HuH-7 (cell line): ENCODE results near the gene RGL4.
"Not testable (repeated sequence)": the region's sequence is repeated elsewhere in the genome, so short reads cannot be mapped to it uniquely, and the experiment has no call there.

ENCODE experiments used
- DNase-seq: peaks from one replicate; pipeline ENCODE4 v3.0.0; 2011; ENCODE audit warnings: low spot score

RGL4 gene

GRCh38 chr22:23698673-23699235 lies 7.9 kb downstream of the RGL4 start:
- DNase-seq = no peak

- no peak for DNase-seq
Observed at GRCh38 chr22:23700706-23701105, 9.9 kb downstream of the RGL4 start.

DNA sequence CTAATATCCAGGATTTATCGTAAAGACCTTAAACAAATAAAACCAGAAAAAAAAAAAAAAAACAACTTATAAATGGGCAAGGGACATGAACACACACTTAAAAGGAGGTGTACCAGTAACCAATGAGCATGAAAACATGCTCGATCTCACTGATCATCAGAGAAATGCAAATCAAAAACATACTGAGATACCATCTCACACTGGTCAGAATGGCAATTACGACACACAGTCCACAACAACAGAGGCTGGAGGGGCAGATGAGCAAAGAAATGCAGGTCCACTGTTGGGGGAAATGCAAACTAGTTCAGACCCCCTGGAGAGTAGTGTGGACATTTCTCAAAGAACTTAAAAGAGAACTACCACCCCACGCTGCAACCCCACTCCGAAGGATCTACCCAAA lies 13.2 kb downstream of the RGL4 start:
- no peak for DNase-seq

DNA sequence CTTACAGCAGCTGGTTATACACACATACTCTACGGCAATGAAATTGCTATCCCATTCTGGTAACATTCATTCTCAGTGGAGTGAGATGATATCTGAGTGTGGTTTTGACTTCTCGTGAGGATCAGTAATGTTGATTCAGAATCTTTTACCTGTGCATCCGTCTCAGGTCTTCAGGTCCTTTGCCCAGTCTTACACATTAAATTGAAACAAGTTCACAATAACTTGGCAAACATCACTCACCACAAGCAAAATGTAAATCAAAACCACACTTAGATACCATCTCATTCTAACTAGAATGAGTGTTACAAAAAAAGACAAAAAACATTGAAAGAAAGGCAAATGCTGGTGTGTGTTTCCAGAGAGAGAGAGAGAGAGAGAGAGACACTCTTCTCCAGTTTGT lies 14.0 kb downstream of the RGL4 start:
- DNase-seq = no peak

DNA sequence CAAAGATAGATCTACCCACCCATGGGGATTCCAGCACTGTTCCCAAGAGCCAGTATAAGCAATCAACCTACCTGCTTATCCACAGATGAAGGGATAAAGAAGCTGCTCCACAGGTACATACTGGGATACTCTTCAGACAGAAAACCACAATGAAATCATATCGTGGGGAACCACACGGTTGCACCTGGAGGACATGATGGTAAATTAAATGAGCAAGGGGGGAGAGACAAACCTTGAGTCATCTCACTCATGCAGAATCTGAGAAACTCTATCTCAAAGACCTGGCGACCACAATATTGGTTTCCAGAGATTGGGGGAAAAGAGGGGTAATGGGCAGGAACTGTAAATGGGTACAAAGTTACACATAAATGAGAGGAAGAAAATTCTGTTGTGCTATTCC lies 14.5 kb downstream of the RGL4 start:
- no peak for DNase-seq

- DNase-seq = no peak
Observed at GRCh38 chr22:23708270-23708669, 17.5 kb downstream of the RGL4 start.

DNA sequence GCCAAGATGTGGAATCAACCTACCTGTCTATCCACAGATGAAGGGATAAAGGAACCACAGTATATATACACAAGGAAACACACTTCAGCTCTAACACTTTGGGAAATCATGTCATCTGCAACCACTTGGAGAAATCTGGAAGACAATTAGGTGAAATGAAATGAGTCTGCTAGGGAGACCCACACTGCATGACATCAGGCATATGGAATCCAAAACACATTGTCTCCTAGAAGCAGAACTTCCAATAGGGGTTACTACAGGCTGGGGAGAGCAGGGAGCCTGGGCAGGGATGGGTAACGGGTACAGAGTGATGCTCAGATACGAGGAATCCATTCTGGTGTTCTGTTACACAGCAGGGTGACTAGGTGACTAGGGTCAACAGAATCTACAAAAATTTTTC lies 18.3 kb downstream of the RGL4 start:
- DNase-seq = no peak

DNA sequence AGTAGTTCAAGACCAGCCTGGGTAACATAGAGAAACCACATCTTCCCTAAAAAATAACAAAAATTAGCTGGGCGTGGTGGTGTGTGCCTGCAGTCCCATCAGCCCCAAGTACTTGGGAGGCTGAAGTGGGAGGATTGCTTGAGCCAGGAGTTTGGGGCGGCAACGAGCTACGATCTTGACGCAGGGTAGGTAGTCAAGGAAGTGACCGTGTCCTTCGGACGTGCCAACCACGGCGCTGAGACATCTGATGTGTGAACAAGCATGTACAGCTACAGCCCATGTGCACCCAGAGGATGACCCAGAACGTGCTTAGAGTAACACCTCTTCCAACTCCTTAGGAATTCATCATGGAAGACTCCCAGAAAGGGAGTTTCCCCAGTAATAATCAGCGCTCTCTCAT lies 21.4 kb downstream of the RGL4 start:
- no peak for DNase-seq

- no peak for DNase-seq
Observed at GRCh38 chr22:23713696-23714595, 23.1 kb downstream of the RGL4 start.

DNA sequence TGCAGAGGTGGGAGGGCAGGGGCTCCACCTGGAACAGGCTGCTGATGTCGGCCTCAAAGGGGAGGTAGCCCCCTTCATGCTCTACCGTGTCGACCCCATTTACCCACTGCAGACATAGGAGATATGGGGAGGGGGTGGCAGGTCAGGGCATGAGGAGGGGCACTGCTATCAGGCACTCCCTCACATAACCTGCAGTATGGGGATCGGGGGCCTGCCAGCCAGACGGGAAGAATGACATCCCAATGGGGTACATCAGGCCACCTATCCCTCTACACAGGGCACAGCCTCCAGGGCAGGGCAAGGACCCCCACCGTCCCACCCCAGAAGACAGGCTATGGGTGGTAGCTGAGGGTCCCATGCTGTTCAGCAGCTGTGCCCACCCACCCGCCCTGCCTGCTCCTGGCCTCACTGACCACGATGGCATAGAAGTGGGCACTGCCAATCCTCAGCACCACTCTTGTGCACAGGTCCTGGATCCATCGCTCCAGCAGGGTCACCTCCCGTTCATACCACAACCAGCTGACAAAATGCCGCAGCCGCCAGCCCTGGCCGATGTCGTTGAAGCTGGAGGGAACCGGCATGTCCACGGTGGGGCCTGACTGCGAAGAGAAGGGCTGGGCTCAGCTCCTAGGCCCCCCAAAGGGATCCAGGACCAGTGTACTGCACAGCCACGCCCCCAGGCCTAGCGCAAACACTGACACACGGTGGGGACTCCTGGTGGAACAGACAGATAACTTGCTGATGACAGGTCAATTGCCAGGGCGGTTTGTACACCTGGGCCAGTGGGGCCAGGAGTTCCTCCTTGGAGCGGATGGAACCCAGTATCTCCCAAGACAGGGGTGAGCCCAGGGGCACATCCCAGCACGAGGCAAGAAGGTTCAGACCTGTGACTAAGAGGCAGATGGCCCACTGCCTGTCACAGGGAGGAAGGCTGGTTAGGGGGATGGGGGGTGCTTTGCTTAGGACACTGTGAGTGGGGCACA lies 24.1 kb downstream of the RGL4 start:
- DNase-seq = no peak

DNA sequence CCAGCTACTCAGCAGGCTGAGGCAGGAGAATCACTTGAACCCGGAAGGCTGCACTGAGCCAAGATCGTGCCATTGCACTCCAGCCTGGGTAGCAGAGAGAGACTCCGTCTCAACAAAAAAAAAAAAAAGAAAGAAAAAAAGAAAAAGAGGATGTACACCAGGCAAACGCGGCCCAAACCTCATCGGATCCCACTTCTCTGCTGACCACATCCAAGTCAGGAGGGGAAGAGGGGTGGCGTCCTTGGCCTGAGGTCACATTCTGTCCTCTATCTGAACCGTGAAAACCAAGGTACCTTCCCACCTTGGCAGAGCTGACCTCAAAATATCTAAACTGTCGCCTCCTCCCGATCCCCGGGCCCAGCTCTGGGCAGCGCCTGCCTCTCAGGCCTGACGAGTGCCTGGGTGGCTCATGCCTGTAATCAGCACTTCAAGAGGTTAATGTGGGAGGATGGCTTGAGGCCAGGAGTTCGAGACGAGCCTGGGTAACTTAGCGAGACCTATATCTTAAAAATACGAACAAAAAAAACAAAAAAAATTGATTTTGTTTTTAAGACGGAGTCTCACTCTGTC lies 25.1 kb downstream of the RGL4 start:
- no peak for DNase-seq

DNA sequence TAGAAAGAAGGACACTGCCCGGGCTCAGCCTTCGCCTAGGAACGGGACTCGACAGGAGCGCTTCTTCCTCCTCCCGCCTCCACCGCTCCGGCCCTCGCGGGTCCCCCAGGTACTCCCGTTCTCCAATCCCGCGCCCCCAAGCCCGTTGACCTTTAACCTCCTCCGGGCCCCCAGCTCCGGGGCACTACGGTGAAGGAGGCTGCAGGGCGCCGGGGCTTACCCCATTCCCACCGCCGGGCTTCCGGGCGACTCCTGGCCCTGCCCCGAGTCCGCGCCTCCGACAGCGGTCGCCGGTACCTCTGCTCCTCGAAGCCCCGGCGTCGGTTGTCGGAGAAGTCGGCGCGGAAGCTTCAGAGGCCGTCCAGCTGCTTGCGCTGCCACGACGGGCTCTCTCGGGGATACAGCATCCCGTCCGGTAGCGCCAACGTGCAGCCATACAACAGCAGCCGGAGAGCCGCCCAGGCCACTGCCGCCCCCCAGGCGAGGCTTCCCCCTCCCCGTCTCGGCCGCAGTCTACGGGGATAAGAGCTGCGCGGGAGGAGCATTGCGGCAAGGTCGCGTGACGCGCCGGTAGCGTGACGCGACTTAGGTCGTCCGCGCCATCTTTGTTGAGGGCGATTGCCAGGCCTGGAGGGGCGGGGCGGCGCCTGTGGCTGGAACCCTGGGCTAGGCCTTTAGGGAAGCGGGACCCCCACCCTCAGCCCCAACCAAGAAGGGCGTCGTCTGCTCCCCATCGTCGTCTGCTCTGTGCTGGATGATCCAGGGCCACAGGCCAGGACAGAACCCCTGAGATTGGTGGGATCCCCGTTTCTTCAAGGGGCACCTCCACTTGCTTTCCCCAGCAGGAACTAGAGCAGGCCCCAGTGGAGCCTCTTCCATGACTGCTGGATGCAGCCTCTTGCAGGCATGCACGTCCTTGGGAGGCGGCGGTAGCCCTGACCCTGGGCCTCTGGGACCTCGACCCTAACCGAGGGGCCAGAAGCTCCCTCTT lies 26.3 kb downstream of the RGL4 start:
- DNase-seq = peak; percentile 88

DNA sequence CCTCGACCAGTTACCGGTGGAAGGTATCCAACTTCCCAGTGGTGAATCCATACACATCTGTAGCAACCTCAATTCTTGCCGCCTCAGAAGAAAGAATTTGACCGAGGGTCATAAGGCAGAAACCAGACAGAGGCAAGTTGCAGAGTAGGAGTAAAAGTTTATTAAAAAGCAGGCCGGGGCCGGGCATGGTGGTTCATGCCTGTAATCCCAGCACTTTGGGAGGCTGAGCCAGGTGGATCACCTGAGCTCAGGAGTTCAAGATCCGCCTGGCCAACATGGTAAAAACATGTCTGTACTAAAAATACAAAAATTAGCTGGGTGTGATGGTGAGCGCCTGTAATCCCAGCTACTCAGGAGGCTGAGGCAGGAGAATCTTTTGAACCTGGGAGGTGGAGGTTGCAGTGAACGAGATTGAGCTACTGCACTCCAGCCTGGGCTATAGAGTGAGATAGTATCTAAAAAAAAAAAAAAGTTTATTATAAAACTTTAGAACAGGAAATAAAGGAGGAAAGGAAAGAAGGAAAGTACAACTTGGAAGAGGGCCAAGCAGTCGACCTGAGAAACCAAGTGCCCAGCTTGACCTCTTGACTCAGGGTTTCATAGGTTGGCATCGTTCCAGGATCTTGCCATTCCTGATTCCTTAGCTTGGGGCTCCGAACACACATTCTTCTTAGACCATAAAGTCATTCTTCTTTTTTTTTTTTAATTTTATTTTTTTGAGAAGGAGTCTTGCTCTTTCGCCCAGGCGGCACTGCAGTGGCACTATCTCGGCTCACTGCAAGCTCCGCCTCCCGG lies 27.8 kb downstream of the RGL4 start:
- no peak for DNase-seq

- DNase-seq = no peak
Observed at GRCh38 chr22:23720855-23721254, 30.0 kb downstream of the RGL4 start.

DNA sequence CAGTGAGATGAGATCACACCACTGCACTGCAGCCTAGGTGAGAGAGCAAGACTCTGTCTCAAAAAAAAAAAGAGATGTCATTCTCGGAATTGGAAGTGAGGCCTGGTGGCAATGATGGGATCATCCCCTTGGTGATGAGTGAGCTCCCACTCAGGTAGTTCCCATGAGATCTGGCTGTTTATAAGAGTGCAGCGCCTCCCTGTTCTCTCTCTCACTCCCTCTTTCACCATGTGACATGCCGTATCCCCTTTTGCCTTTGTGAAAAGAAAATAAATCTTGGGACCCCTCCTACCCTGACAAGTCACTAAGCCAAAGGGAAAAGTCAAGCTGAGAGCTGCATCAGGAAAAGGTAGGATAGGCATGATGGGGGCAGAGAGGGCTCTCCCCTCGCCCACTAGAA lies 31.3 kb downstream of the RGL4 start:
- no peak for DNase-seq

DNA sequence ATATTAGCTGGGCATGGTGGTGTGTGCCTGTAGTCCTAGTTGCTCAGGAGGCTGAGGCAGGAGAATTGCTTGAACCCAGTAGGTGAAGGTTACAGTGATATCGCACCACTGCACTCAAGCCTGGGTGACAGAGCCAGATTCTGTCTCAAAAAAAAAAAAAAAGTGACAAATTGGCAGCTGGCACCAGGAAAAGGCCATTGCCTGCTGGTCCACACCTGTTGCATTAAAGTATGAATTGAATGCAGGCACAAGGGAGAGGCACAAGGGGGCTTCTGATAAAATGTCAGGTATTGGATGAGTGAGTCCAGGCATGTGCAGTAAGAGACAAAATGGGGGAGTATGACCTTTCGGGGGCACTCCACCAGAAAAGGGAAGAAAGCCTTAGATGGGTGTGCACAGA lies 31.9 kb downstream of the RGL4 start:
- DNase-seq = no peak

DNA sequence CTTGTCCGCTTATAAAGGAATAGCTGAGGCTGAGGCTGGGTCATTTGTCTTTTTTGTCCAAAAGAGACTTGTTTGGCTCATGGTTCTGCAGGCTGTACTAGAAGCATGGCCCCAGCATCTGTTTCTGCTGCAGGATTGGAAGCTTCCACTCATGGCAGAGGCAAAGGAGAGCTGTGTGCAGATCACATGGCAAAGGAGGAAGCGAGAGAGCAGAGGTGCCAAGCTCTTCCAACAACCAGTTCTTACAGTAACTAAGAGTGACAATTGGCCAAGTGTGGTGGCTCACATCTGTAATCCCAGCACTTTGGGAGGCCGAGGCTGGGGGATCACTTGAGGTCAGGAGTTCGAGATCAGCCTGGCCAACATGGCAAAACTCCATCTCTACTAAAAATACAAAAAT lies 37.3 kb downstream of the RGL4 start:
- not testable (repeated sequence) for DNase-seq

DNA sequence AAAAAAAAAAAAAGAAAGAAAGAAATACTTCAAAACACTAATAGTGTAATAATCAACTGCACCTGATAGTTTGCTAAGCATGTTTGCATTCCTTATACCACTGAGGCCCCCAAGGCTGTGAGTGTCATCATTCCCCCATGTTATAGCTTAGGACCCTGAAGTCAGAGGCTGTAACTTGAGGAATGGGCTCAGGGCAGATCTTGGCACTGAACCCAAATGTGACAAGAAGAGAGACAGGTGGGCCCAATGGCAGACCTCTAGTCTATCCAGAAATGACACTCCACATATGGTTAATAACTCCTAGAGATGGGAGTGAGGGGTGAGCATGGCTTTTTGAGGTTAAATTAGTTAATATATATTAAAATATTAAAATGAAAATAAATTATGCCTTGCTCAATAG lies 46.9 kb downstream of the RGL4 start:
- no peak for DNase-seq

- DNase-seq = no peak
Observed at GRCh38 chr22:23742505-23743264, 51.9 kb downstream of the RGL4 start.
